ENCODE data around the gene ADAMTS10. TPM values are rescaled to one million over a fixed set of nuclear protein-coding genes. Genes with fewer than 3 reads are reported as not detected.
"Not testable (repeated sequence)": the region's sequence is repeated elsewhere in the genome, so short reads cannot be mapped to it uniquely, and the experiment has no call there.

ADAMTS10 gene
- total RNA-seq, 2 experiments from 2014 or later: 67.5 to 72.9 TPM

DNA sequence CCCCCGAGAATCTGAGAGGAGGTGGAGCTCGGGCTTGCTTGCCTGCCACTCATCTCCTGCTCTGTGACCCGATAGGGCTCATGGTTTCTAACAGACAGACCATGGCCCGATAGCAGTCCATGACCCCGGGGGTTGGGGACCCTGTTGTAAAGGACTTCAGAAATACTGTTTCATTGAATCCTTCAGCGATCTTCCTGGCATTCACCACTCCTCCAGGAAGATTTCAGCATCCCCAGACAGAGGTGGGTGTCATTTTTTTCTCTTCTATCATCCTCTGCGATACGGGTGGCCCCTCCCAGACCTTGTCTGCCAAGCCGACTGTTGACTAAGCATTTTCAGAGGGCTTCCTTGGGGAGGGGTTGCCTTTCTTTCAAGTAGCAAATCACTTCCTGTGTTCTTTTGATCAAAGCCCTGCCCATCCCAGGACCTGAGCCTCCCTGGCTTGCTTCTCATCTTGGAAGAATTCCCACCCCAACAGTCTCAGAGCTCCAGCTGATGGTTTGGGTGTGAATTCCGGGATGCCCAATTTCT is 35.0 kb downstream of the ADAMTS10 start:
- Mint-ChIP-seq H3K4me3 (peak overlapping the region; percentile 94), H3K9me3 (no peaks in the 10 kb centered on the region), H3K27ac (peak overlapping the region; percentile 95), H3K36me3 (ENCODE audit: low read depth) (peaks cover 9% of the 10 kb centered on the region), H3K4me1 (ENCODE audit: low read depth) (peaks cover 67% of the 10 kb centered on the region), H3K27me3 (no peaks in the 10 kb centered on the region)
- H3K27me3 ChIP-seq (ENCODE audit: control insufficient read depth in 1 of 2, insufficient read depth in 2 of 2, low read length in 2 of 2): no peaks in the 10 kb centered on the region
- H3K27ac ChIP-seq (ENCODE audit: low read depth in 1 of 2, low read length in 2 of 2): peak overlapping the region; percentile 52 to 63
- ChIA-PET POLR2A (interaction anchor here (1.1 to 7.0 kb wide), 4 partner anchors 59 to 131 kb away, joined by 3 to 185 read pairs (median 6); partner anchors contain the start of genes HNRNPM and ZNF414), CTCF (interaction anchor here (0.7 to 1.6 kb wide), 4 partner anchors 10 to 142 kb away, joined by 3 to 4 read pairs (median 4); no protein-coding TSS in a partner anchor)
- ATAC-seq (ENCODE audit: poor library complexity): peak; percentile 64
- peak overlapping the region; percentile 66 for H3K4me3 ChIP-seq (ENCODE audit: low read length)
- H3K4me1 ChIP-seq (ENCODE audit: insufficient read depth, low read length): peaks cover 98% of the 10 kb centered on the region
- H3K9me3 ChIP-seq (ENCODE audit: control insufficient read depth in 1 of 2, insufficient read depth in 1 of 2, low read length in 2 of 2): no peaks in the 10 kb centered on the region
- intact Hi-C loops (cut with DNase I, micrococcal nuclease): loop anchor here (5.0 kb wide), 3 partner anchors 37 to 163 kb away; partner anchors contain the start of genes ADAMTS10 (in 1 of the 2) and MARCHF2 (in 1 of the 2)
- H3K36me3 ChIP-seq (ENCODE audit: insufficient read depth, low read length): no peaks in the 10 kb centered on the region
- no peak for TF ChIP-seq CTCF (IDR thresholded peaks at IDR 0.05)
- DNase-seq: peak in 13 of 14 experiments; percentile 40 to 88 (median 56)

- H3K9me3 Mint-ChIP-seq; H3K27me3 ChIP-seq (ENCODE audit: control insufficient read depth in 1 of 2, insufficient read depth in 2 of 2, low read length in 2 of 2); H3K27ac ChIP-seq (ENCODE audit: low read depth in 1 of 2, low read length in 2 of 2); intact Hi-C loops (cut with DNase I, micrococcal nuclease); H3K9me3 ChIP-seq (ENCODE audit: control insufficient read depth in 1 of 2, insufficient read depth in 1 of 2, low read length in 2 of 2); ATAC-seq (ENCODE audit: poor library complexity); CTCF ChIA-PET; H3K27me3 Mint-ChIP-seq; H3K36me3 ChIP-seq (ENCODE audit: insufficient read depth, low read length); H3K36me3 Mint-ChIP-seq (ENCODE audit: low read depth); DNase-seq: not testable (repeated sequence)
- peak overlapping the region; percentile 27 for H3K4me3 ChIP-seq (ENCODE audit: low read length)
- Mint-ChIP-seq H3K4me3 (peak overlapping the region; percentile 38), H3K4me1 (ENCODE audit: low read depth) (peaks cover 76% of the 10 kb centered on the region), H3K27ac (peak overlapping the region; percentile 95)
- H3K4me1 ChIP-seq (ENCODE audit: insufficient read depth, low read length): peaks cover 98% of the 10 kb centered on the region
- POLR2A ChIA-PET: interaction anchor here (4.7 to 7.0 kb wide), 2 partner anchors 59 kb away, joined by 98 to 185 read pairs; partner anchors contain the start of gene ZNF414
Observed at GRCh38 chr19:8574619-8574922, 35.9 kb downstream of the ADAMTS10 start.

GRCh38 chr19:8573316-8573715 is 37.2 kb downstream of the ADAMTS10 start:
- H3K36me3 ChIP-seq (ENCODE audit: insufficient read depth, low read length): no peaks in the 10 kb centered on the region
- intact Hi-C loops (cut with DNase I, micrococcal nuclease): no loop called here
- no peaks in the 10 kb centered on the region for H3K27me3 Mint-ChIP-seq
- CTCF ChIA-PET: no interaction called here
- DNase-seq (no peak), ATAC-seq (ENCODE audit: poor library complexity) (no peak)
- peaks cover 79% of the 10 kb centered on the region for H3K4me1 Mint-ChIP-seq (ENCODE audit: low read depth)
- no peaks in the 10 kb centered on the region for H3K27me3 ChIP-seq (ENCODE audit: control insufficient read depth in 1 of 2, insufficient read depth in 2 of 2, low read length in 2 of 2)
- no peaks in the 10 kb centered on the region for H3K9me3 Mint-ChIP-seq
- TF ChIP-seq CTCF (IDR thresholded peaks at IDR 0.05): no peak
- H3K27ac ChIP-seq (ENCODE audit: low read depth in 1 of 2, low read length in 2 of 2): peak overlapping the region in 1 of 2 donors; percentile 24
- H3K36me3 Mint-ChIP-seq (ENCODE audit: low read depth): peaks cover 15% of the 10 kb centered on the region
- H3K4me3 ChIP-seq (ENCODE audit: low read length): peak overlapping the region; percentile 27
- no peaks in the 10 kb centered on the region for H3K9me3 ChIP-seq (ENCODE audit: control insufficient read depth in 1 of 2, insufficient read depth in 1 of 2, low read length in 2 of 2)
- peaks cover 98% of the 10 kb centered on the region for H3K4me1 ChIP-seq (ENCODE audit: insufficient read depth, low read length)
- peak overlapping the region; percentile 44 for H3K4me3 Mint-ChIP-seq
- H3K27ac Mint-ChIP-seq: peak overlapping the region; percentile 95
- POLR2A ChIA-PET: interaction anchor here (4.7 kb wide), 1 partner anchor 58 kb away, joined by 98 read pairs; the partner anchor contains the start of gene ZNF414

All from CD4-positive, alpha-beta T cell (primary cell).